Measurements from ENCODE around the gene TNIK.
A peak's percentile ranks its signal among the peaks of the same experiment; 100 is the strongest.

GRCh38 chr3:171404376-171404967 is 55.7 kb downstream of the TNIK start:
- TF ChIP-seq ATF3 (IDR thresholded peaks at IDR 0.05) (no peak), CTCF (IDR thresholded peaks at IDR 0.05; ENCODE audit: low read depth, low read length, missing input control) (no peak), JUND (IDR thresholded peaks at IDR 0.05) (no peak), RAD21 (IDR thresholded peaks at IDR 0.05) (peak in 1 of 2 donors; percentile 30), YY1 (IDR thresholded peaks at IDR 0.05) (no peak), ZBTB33 (IDR thresholded peaks at IDR 0.05) (no peak), GABPA (IDR thresholded peaks at IDR 0.05 in 1 of 2, conservative IDR thresholded peaks at IDR 0.05 in 1 of 2) (no peak)
